ENCODE results near the gene ZBED4. TPM values are rescaled to one million over a fixed set of nuclear protein-coding genes. Genes with fewer than 3 reads are reported as not detected.

Gene ZBED4
- total and polyA plus RNA-seq, 2 experiments from 2014 or later = 8.5 to 31.9 TPM

DNA sequence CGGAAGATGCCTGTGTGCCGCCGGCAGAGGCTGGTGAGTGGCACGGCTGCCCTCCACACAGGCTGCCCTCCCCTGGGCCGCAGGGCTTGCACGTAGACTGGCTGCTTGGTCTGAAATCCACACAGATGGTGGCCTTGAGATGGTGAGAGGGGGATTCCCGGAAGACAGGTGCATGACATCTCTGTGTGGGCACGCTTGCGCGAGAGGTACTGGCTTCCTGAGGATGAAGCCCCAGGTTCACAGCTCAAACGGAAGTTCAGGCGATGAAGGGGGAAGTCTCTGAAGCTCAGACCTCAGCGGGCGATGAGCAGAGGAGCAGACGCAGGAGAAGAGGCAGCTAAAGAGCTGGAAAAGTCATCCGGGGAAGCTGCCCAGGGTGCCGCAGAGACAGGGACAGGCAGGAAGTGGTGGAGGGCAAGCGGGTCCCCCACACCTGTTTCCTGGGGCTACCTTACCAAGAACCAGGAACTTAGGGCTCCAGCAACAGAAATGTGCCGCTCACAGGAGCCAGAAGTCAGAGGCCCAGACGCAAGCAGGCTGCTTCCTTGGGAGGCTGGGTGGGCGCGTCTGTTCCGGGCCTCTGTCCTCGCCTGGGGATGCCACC is 72.0 kb downstream of the ZBED4 start:
- Histone ChIP-seq H2AFZ (no peak overlapping the region), H3F3A (replicated peaks; ENCODE audit: low read depth) (no peaks in the 10 kb centered on the region; the same call in 1 of the 2 replicates), H3K79me2 (replicated peaks; ENCODE audit: insufficient read depth) (no peaks in the 10 kb centered on the region), H3K4me2 (no peak overlapping the region), H3K9me2 (ENCODE audit: insufficient read depth) (no peaks in the 10 kb centered on the region), H4K20me1 (replicated peaks; ENCODE audit: insufficient read depth) (no peaks in the 10 kb centered on the region), H3K27me3 (ENCODE audit: insufficient read depth) (peaks cover 9% of the 10 kb centered on the region), H3K4me1 (ENCODE audit: insufficient read depth) (no peaks in the 10 kb centered on the region; the same call in 1 of the 2 replicates), H3K36me3 (ENCODE audit: insufficient read depth) (no peaks in the 10 kb centered on the region), H3K4me3 (no peak overlapping the region), H3K27ac (ENCODE audit: low read depth) (no peak overlapping the region)
- no peak for ATAC-seq
- peaks cover 4% of the 10 kb centered on the region; the same call in 2 of the 3 replicates for H3K36me3 Mint-ChIP-seq (ENCODE audit: low read depth)
- TF ChIP-seq ZNF114 (CRISPR knock-in tag; IDR thresholded peaks at IDR 0.05) = no peak
- no peak for TF ChIP-seq STAT1 (IDR thresholded peaks at IDR 0.05; ENCODE audit: unreplicated experiment)
- no peak for TF ChIP-seq ZNF331 (CRISPR knock-in tag; IDR thresholded peaks at IDR 0.05; ENCODE audit: low read depth)
- TF ChIP-seq, protein P1, sequence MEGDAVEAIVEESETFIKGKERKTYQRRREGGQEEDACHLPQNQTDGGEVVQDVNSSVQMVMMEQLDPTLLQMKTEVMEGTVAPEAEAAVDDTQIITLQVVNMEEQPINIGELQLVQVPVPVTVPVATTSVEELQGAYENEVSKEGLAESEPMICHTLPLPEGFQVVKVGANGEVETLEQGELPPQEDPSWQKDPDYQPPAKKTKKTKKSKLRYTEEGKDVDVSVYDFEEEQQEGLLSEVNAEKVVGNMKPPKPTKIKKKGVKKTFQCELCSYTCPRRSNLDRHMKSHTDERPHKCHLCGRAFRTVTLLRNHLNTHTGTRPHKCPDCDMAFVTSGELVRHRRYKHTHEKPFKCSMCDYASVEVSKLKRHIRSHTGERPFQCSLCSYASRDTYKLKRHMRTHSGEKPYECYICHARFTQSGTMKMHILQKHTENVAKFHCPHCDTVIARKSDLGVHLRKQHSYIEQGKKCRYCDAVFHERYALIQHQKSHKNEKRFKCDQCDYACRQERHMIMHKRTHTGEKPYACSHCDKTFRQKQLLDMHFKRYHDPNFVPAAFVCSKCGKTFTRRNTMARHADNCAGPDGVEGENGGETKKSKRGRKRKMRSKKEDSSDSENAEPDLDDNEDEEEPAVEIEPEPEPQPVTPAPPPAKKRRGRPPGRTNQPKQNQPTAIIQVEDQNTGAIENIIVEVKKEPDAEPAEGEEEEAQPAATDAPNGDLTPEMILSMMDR (conservative IDR thresholded peaks at IDR 0.05; ENCODE audit: low read depth in 2 of 2) = no peak
- no peak for TF ChIP-seq EZH2 (IDR thresholded peaks at IDR 0.05; ENCODE audit: low read depth, unreplicated experiment)
- TF ChIP-seq NANOG (IDR thresholded peaks at IDR 0.05; ENCODE audit: borderline replicate concordance) = no peak
- TF ChIP-seq, protein P2, sequence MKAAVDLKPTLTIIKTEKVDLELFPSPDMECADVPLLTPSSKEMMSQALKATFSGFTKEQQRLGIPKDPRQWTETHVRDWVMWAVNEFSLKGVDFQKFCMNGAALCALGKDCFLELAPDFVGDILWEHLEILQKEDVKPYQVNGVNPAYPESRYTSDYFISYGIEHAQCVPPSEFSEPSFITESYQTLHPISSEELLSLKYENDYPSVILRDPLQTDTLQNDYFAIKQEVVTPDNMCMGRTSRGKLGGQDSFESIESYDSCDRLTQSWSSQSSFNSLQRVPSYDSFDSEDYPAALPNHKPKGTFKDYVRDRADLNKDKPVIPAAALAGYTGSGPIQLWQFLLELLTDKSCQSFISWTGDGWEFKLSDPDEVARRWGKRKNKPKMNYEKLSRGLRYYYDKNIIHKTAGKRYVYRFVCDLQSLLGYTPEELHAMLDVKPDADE (IDR thresholded peaks at IDR 0.05) = no peak
- TF ChIP-seq, protein P3, sequence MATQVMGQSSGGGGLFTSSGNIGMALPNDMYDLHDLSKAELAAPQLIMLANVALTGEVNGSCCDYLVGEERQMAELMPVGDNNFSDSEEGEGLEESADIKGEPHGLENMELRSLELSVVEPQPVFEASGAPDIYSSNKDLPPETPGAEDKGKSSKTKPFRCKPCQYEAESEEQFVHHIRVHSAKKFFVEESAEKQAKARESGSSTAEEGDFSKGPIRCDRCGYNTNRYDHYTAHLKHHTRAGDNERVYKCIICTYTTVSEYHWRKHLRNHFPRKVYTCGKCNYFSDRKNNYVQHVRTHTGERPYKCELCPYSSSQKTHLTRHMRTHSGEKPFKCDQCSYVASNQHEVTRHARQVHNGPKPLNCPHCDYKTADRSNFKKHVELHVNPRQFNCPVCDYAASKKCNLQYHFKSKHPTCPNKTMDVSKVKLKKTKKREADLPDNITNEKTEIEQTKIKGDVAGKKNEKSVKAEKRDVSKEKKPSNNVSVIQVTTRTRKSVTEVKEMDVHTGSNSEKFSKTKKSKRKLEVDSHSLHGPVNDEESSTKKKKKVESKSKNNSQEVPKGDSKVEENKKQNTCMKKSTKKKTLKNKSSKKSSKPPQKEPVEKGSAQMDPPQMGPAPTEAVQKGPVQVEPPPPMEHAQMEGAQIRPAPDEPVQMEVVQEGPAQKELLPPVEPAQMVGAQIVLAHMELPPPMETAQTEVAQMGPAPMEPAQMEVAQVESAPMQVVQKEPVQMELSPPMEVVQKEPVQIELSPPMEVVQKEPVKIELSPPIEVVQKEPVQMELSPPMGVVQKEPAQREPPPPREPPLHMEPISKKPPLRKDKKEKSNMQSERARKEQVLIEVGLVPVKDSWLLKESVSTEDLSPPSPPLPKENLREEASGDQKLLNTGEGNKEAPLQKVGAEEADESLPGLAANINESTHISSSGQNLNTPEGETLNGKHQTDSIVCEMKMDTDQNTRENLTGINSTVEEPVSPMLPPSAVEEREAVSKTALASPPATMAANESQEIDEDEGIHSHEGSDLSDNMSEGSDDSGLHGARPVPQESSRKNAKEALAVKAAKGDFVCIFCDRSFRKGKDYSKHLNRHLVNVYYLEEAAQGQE (IDR thresholded peaks at IDR 0.05; ENCODE audit: unreplicated experiment) = no peak
- TF ChIP-seq CREB1 (CRISPR knock-in tag; IDR thresholded peaks at IDR 0.05; ENCODE audit: low read depth) = no peak
- TF ChIP-seq POLR2AphosphoS5 (IDR thresholded peaks at IDR 0.05; ENCODE audit: low read depth) = no peak
- no peak for TF ChIP-seq JUNB (IDR thresholded peaks at IDR 0.05; ENCODE audit: unreplicated experiment)
- no peak for TF ChIP-seq EZH2phosphoT487 (IDR thresholded peaks at IDR 0.05; ENCODE audit: unreplicated experiment)
- TF ChIP-seq, protein P4, sequence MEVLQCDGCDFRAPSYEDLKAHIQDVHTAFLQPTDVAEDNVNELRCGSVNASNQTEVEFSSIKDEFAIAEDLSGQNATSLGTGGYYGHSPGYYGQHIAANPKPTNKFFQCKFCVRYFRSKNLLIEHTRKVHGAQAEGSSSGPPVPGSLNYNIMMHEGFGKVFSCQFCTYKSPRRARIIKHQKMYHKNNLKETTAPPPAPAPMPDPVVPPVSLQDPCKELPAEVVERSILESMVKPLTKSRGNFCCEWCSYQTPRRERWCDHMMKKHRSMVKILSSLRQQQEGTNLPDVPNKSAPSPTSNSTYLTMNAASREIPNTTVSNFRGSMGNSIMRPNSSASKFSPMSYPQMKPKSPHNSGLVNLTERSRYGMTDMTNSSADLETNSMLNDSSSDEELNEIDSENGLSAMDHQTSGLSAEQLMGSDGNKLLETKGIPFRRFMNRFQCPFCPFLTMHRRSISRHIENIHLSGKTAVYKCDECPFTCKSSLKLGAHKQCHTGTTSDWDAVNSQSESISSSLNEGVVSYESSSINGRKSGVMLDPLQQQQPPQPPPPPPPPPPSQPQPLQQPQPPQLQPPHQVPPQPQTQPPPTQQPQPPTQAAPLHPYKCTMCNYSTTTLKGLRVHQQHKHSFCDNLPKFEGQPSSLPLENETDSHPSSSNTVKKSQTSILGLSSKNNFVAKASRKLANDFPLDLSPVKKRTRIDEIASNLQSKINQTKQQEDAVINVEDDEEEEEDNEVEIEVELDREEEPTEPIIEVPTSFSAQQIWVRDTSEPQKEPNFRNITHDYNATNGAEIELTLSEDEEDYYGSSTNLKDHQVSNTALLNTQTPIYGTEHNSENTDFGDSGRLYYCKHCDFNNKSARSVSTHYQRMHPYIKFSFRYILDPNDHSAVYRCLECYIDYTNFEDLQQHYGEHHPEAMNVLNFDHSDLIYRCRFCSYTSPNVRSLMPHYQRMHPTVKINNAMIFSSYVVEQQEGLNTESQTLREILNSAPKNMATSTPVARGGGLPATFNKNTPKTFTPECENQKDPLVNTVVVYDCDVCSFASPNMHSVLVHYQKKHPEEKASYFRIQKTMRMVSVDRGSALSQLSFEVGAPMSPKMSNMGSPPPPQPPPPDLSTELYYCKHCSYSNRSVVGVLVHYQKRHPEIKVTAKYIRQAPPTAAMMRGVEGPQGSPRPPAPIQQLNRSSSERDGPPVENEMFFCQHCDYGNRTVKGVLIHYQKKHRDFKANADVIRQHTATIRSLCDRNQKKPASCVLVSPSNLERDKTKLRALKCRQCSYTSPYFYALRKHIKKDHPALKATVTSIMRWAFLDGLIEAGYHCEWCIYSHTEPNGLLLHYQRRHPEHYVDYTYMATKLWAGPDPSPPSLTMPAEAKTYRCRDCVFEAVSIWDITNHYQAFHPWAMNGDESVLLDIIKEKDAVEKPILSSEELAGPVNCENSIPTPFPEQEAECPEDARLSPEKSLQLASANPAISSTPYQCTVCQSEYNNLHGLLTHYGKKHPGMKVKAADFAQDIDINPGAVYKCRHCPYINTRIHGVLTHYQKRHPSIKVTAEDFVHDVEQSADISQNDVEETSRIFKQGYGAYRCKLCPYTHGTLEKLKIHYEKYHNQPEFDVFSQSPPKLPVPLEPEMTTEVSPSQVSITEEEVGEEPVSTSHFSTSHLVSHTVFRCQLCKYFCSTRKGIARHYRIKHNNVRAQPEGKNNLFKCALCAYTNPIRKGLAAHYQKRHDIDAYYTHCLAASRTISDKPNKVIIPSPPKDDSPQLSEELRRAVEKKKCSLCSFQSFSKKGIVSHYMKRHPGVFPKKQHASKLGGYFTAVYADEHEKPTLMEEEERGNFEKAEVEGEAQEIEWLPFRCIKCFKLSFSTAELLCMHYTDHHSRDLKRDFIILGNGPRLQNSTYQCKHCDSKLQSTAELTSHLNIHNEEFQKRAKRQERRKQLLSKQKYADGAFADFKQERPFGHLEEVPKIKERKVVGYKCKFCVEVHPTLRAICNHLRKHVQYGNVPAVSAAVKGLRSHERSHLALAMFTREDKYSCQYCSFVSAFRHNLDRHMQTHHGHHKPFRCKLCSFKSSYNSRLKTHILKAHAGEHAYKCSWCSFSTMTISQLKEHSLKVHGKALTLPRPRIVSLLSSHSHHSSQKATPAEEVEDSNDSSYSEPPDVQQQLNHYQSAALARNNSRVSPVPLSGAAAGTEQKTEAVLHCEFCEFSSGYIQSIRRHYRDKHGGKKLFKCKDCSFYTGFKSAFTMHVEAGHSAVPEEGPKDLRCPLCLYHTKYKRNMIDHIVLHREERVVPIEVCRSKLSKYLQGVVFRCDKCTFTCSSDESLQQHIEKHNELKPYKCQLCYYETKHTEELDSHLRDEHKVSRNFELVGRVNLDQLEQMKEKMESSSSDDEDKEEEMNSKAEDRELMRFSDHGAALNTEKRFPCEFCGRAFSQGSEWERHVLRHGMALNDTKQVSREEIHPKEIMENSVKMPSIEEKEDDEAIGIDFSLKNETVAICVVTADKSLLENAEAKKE (CRISPR knock-in tag; IDR thresholded peaks at IDR 0.05) = no peak
- H3K9me3 Mint-ChIP-seq = no peaks in the 10 kb centered on the region
- no peak for DNase-seq (ENCODE audit: low spot score)
- H3K4me3 Mint-ChIP-seq = no peak overlapping the region
- H3K27ac Mint-ChIP-seq = no peak overlapping the region
- H3K27me3 Mint-ChIP-seq (ENCODE audit: insufficient read depth, low read depth, poor library complexity) = peaks cover 14% of the 10 kb centered on the region
- peaks cover 19% of the 10 kb centered on the region for H3K4me1 Mint-ChIP-seq
